Brain microvascular endothelial cell (primary cell): ENCODE measurements around the gene FKBP1A.

Experiments used
- DNase-seq: peaks from one replicate; pipeline ENCODE4 v3.0.0-alpha.2; 2020
- H3K27ac ChIP-seq: fragments of 250-450 bp; sonication (Bioruptor Pico); 2 replicates; pipeline ENCODE4 v1.5.1; 2020; ENCODE audit warnings: mild to moderate bottlenecking, moderate library complexity
- H3K27me3 ChIP-seq: fragments of 250-450 bp; sonication (Bioruptor Pico); replicated peaks from 2 replicates; pipeline ENCODE4 v1.5.1; 2020; ENCODE audit warnings: mild to moderate bottlenecking
- H3K36me3 ChIP-seq: fragments of 250-450 bp; sonication (Bioruptor Pico); replicated peaks from 2 replicates; pipeline ENCODE4 v1.5.1; 2020; ENCODE audit warnings: mild to moderate bottlenecking
- H3K4me3 ChIP-seq: 2 replicates; pipeline ENCODE4 v1.5.1; 2011; ENCODE audit warnings: low read depth, mild to moderate bottlenecking, control low read depth, low read length, moderate library complexity
- CTCF ChIP-seq: IDR thresholded peaks from 2 replicates; pipeline ENCODE4 v1.5.1; 2011; ENCODE audit warnings: low read depth, mild to moderate bottlenecking, moderate library complexity, low read length, control low read depth, inconsistent platforms; ENCODE audit errors: missing control alignments
- in situ Hi-C: cut with HindIII; loops from 2 replicates; pipeline ENCODE4 v1.10.0; 2017; ENCODE audit warnings: low sequenced_read_pairs, low pct_ligation_motif_present

Gene FKBP1A

GRCh38 chr20:1371202-1371782 lies 21.6 kb downstream of the FKBP1A start:
- in situ Hi-C loops, result no loop called here
- no peak overlapping the region for H3K4me3 ChIP-seq
- DNase-seq, result no peak
- no peak for TF ChIP-seq CTCF
- H3K27me3 ChIP-seq, result no peaks in the 10 kb centered on the region
- H3K27ac ChIP-seq, result no peak overlapping the region
- peaks cover 43% of the 10 kb centered on the region for H3K36me3 ChIP-seq

- in situ Hi-C loops, result no loop called here
- Histone ChIP-seq H3K36me3 (peaks cover 43% of the 10 kb centered on the region), H3K27me3 (no peaks in the 10 kb centered on the region), H3K4me3 (no peak overlapping the region), H3K27ac (no peak overlapping the region)
- no peak for TF ChIP-seq CTCF
- no peak for DNase-seq
Observed at GRCh38 chr20:1370548-1371110, 22.2 kb downstream of the FKBP1A start.

GRCh38 chr20:1369970-1370369 lies 22.9 kb downstream of the FKBP1A start:
- TF ChIP-seq CTCF, result no peak
- Histone ChIP-seq H3K4me3 (no peak overlapping the region), H3K36me3 (peaks cover 41% of the 10 kb centered on the region), H3K27ac (no peak overlapping the region), H3K27me3 (no peaks in the 10 kb centered on the region)
- in situ Hi-C loops, result no loop called here
- no peak for DNase-seq

GRCh38 chr20:1368448-1369199 lies 24.2 kb downstream of the FKBP1A start:
- H3K27me3 ChIP-seq, result no peaks in the 10 kb centered on the region
- no peak overlapping the region for H3K4me3 ChIP-seq
- H3K36me3 ChIP-seq, result peaks cover 34% of the 10 kb centered on the region
- in situ Hi-C loops, result no loop called here
- H3K27ac ChIP-seq, result no peak overlapping the region
- no peak for TF ChIP-seq CTCF
- peak; percentile 33 for DNase-seq

GRCh38 chr20:1367479-1367878 lies 25.4 kb downstream of the FKBP1A start:
- TF ChIP-seq CTCF, result no peak
- in situ Hi-C loops, result no loop called here
- no peak overlapping the region for H3K4me3 ChIP-seq
- no peak for DNase-seq
- peaks cover 28% of the 10 kb centered on the region for H3K36me3 ChIP-seq
- H3K27me3 ChIP-seq, result no peaks in the 10 kb centered on the region
- H3K27ac ChIP-seq, result no peak overlapping the region

GRCh38 chr20:1364106-1364505 lies 28.7 kb downstream of the FKBP1A start:
- no peak overlapping the region for H3K4me3 ChIP-seq
- H3K36me3 ChIP-seq, result peaks cover 11% of the 10 kb centered on the region

More at GRCh38 chr20:1364106-1364505, 28.7 kb downstream of the FKBP1A start:
- no peak overlapping the region for H3K27ac ChIP-seq
- no peak for TF ChIP-seq CTCF
- no peak for DNase-seq
- no peaks in the 10 kb centered on the region for H3K27me3 ChIP-seq
- in situ Hi-C loops, result no loop called here
